IMR-90 (cell line): Measurements from ENCODE around the gene CD8B.
"Not testable (repeated sequence)": the region's sequence is repeated elsewhere in the genome, so short reads cannot be mapped to it uniquely, and the experiment has no call there.

Experiments
- BHLHE40 ChIP-seq: fragments of 150-350 bp; IDR thresholded peaks from 2 replicates; pipeline ENCODE4 v1.6.1; 2016; ENCODE audit warnings: mild to moderate bottlenecking, low read depth, low read length
- CEBPB ChIP-seq: IDR thresholded peaks from 2 replicates; pipeline ENCODE4 v1.6.1; 2012; ENCODE audit warnings: low read depth, low read length, improper control_type of control experiment
- CHD1 ChIP-seq: IDR thresholded peaks from 2 replicates; pipeline ENCODE4 v1.6.1; 2012; ENCODE audit warnings: low read depth, low read length, improper control_type of control experiment
- CTCF ChIP-seq: conservative IDR thresholded peaks from 2 replicates; pipeline ENCODE4 v1.5.1; 2012; ENCODE audit warnings: mild to moderate bottlenecking, low read depth, low read length, improper control_type of control experiment
- ELK1 ChIP-seq: fragments of 150-350 bp; IDR thresholded peaks from 2 replicates; pipeline ENCODE4 v1.6.1; 2016; ENCODE audit warnings: low read depth, mild to moderate bottlenecking, low read length, moderate library complexity, borderline replicate concordance
- FOS ChIP-seq: fragments of 150-350 bp; IDR thresholded peaks from 2 replicates; pipeline ENCODE4 v1.6.1; 2016; ENCODE audit warnings: low read depth, low read length
- MAFK ChIP-seq: IDR thresholded peaks from 2 replicates; pipeline ENCODE4 v1.6.1; 2012; ENCODE audit warnings: low read depth, low read length, improper control_type of control experiment
- MAZ ChIP-seq: IDR thresholded peaks from 2 replicates; pipeline ENCODE4 v1.6.1; 2012; ENCODE audit warnings: low read depth, mild to moderate bottlenecking, low read length, improper control_type of control experiment, moderate library complexity, borderline replicate concordance
- MXI1 ChIP-seq: IDR thresholded peaks from 2 replicates; pipeline ENCODE4 v1.6.1; 2012; ENCODE audit warnings: low read depth, mild to moderate bottlenecking, low read length, moderate library complexity, borderline replicate concordance
- POLR2A ChIP-seq: IDR thresholded peaks from 2 replicates; pipeline ENCODE4 v1.6.1; 2012; ENCODE audit warnings: mild to moderate bottlenecking, low read depth, low read length
- RFX5 ChIP-seq: IDR thresholded peaks from 2 replicates; pipeline ENCODE4 v1.8.0; 2012; ENCODE audit warnings: low read depth, mild to moderate bottlenecking, low read length, moderate library complexity
- SMC3 ChIP-seq: fragments of 150-350 bp; IDR thresholded peaks from 2 replicates; pipeline ENCODE4 v1.6.1; 2016; ENCODE audit warnings: low read depth, mild to moderate bottlenecking, antibody characterized with exemption, low read length, moderate library complexity
- TF ChIP-seq, protein P1 (sequence below): fragments of 150-350 bp; IDR thresholded peaks from 2 replicates; pipeline ENCODE4 v1.6.1; 2017; ENCODE audit warnings: mild to moderate bottlenecking, antibody characterized with exemption, low read length, low read depth

GRCh38 chr2:86882865-86883264 is 21.2 kb upstream of the CD8B start:
- not testable (repeated sequence) for TF ChIP-seq CTCF, POLR2A, FOS, BHLHE40, MAZ, CEBPB, MAFK, RFX5, CHD1, MXI1, ELK1, SMC3
- TF ChIP-seq, protein P1, sequence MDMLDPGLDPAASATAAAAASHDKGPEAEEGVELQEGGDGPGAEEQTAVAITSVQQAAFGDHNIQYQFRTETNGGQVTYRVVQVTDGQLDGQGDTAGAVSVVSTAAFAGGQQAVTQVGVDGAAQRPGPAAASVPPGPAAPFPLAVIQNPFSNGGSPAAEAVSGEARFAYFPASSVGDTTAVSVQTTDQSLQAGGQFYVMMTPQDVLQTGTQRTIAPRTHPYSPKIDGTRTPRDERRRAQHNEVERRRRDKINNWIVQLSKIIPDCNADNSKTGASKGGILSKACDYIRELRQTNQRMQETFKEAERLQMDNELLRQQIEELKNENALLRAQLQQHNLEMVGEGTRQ, result not testable (repeated sequence)
